Activated B cell treated with CpG ODN at 0.5 μM for 24 hours (primary cell): ENCODE measurements around the gene H6PD. TPM values are rescaled to one million over a fixed set of nuclear protein-coding genes. Genes with fewer than 3 reads are reported as not detected.

Source experiments
- ATAC-seq: fragments of 200-7000 bp; cut with Tn5 transposase; one replicate; pipeline ENCODE4 v1.10.0; 2021; ENCODE audit warnings: low read depth, mild to moderate bottlenecking, moderate library complexity
- CTCF ChIA-PET: fragments of 350-600 bp; sonication (Branson Sonifier 250); formaldehyde crosslinking; loops from one replicate; lab custom pipeline; 2021; ENCODE audit warnings: antibody characterized with exemption; lab: Charles Lee
- POLR2A ChIA-PET: fragments of 350-600 bp; sonication (Branson Sonifier 250); formaldehyde crosslinking; loops from one replicate; lab custom pipeline; 2021; ENCODE audit warnings: antibody characterized with exemption; lab: Charles Lee
- DNase-seq: peaks from one replicate; pipeline ENCODE4 v3.0.0; 2022
- H3K27ac Mint-ChIP-seq: one replicate; pipeline ENCODE4 v1.8.0; 2020; ENCODE audit warnings: mixed read lengths
- H3K27me3 Mint-ChIP-seq: one replicate; pipeline ENCODE4 v1.8.0; 2021; ENCODE audit warnings: mixed read lengths
- H3K36me3 Mint-ChIP-seq: one replicate; pipeline ENCODE4 v1.8.0; 2021; ENCODE audit warnings: low read depth, mixed read lengths
- H3K4me1 Mint-ChIP-seq: one replicate; pipeline ENCODE4 v1.8.0; 2021; ENCODE audit warnings: mixed read lengths
- H3K4me3 Mint-ChIP-seq: one replicate; pipeline ENCODE4 v1.8.0; 2020; ENCODE audit warnings: mild to moderate bottlenecking, mixed read lengths
- H3K9me3 Mint-ChIP-seq: one replicate; pipeline ENCODE4 v1.8.0; 2020; ENCODE audit warnings: mixed read lengths
- intact Hi-C: fragments of 100-400 bp; cut with micrococcal nuclease; formaldehyde crosslinking; loops from one replicate; pipeline ENCODE4 v1.15.1; 2024
- total RNA-seq: library from RNA; stranded (reverse); gene quantifications from 2 replicates; pipeline ENCODE4 v1.2.3, GENCODE V29; 2022
- TF ChIP-seq, protein P1 (sequence below): fragments of 200-600 bp; IDR thresholded peaks from one replicate; pipeline ENCODE4 v1.8.0; 2022; ENCODE audit warnings: antibody characterized with exemption, mild to moderate bottlenecking

H6PD gene
- total RNA-seq, 1 donor from 2014 or later: 21.9 TPM

GRCh38 chr1:9233942-9234222, 692 bp upstream of the H6PD start:
- H3K4me3 Mint-ChIP-seq: peak overlapping the region; percentile 92
- ChIA-PET CTCF (interaction anchor here (1.3 to 1.7 kb wide), 6 partner anchors 11 to 258 kb away, joined by 3 to 8 read pairs (median 4); no protein-coding TSS in a partner anchor), POLR2A (interaction anchor here (0.6 to 2.6 kb wide), 6 partner anchors 11 to 1197 kb away, joined by 3 to 12 read pairs (median 4); partner anchors contain the start of genes CENPS and GPR157)
- peak overlapping the region; percentile 94 for H3K27ac Mint-ChIP-seq
- no peaks in the 10 kb centered on the region for H3K27me3 Mint-ChIP-seq
- DNase-seq: no peak
- no peak for ATAC-seq
- H3K9me3 Mint-ChIP-seq: no peaks in the 10 kb centered on the region
- peaks cover 2% of the 10 kb centered on the region for H3K36me3 Mint-ChIP-seq
- intact Hi-C loops: loop anchor here (1.0 kb wide), 2 partner anchors 105 to 195 kb away; partner anchors contain the start of gene GPR157
- TF ChIP-seq, protein P1, sequence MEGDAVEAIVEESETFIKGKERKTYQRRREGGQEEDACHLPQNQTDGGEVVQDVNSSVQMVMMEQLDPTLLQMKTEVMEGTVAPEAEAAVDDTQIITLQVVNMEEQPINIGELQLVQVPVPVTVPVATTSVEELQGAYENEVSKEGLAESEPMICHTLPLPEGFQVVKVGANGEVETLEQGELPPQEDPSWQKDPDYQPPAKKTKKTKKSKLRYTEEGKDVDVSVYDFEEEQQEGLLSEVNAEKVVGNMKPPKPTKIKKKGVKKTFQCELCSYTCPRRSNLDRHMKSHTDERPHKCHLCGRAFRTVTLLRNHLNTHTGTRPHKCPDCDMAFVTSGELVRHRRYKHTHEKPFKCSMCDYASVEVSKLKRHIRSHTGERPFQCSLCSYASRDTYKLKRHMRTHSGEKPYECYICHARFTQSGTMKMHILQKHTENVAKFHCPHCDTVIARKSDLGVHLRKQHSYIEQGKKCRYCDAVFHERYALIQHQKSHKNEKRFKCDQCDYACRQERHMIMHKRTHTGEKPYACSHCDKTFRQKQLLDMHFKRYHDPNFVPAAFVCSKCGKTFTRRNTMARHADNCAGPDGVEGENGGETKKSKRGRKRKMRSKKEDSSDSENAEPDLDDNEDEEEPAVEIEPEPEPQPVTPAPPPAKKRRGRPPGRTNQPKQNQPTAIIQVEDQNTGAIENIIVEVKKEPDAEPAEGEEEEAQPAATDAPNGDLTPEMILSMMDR: no peak
- peaks cover 29% of the 10 kb centered on the region for H3K4me1 Mint-ChIP-seq

- TF ChIP-seq, protein P1: no peak
- intact Hi-C loops: loop anchor here (1.0 kb wide), 1 partner anchor 304 kb away; the partner anchor contains the start of gene SLC25A33
- peaks cover 4% of the 10 kb centered on the region for H3K36me3 Mint-ChIP-seq
- no peaks in the 10 kb centered on the region for H3K9me3 Mint-ChIP-seq
- H3K27ac Mint-ChIP-seq: peak overlapping the region; percentile 90
- DNase-seq (no peak), ATAC-seq (no peak)
- POLR2A ChIA-PET: interaction anchor here (0.5 to 2.6 kb wide), 11 partner anchors 10 to 357 kb away, joined by 3 to 12 read pairs (median 4); partner anchors contain the start of genes ENO1 and GPR157
- CTCF ChIA-PET: interaction anchor here (0.5 to 1.7 kb wide), 9 partner anchors 10 to 631 kb away, joined by 3 to 8 read pairs (median 4); no protein-coding TSS in a partner anchor
- H3K4me1 Mint-ChIP-seq: peaks cover 40% of the 10 kb centered on the region
- no peaks in the 10 kb centered on the region for H3K27me3 Mint-ChIP-seq
- H3K4me3 Mint-ChIP-seq: peak overlapping the region; percentile 87
These were observed 504 bp downstream of the H6PD start for GRCh38 chr1:9235096-9235459.

GRCh38 chr1:9235560-9235959, 986 bp downstream of the H6PD start:
- H3K36me3 Mint-ChIP-seq: peaks cover 8% of the 10 kb centered on the region
- H3K27me3 Mint-ChIP-seq: no peaks in the 10 kb centered on the region
- TF ChIP-seq, protein P1: no peak
- DNase-seq: no peak
- peaks cover 45% of the 10 kb centered on the region for H3K4me1 Mint-ChIP-seq
- peak overlapping the region; percentile 87 for H3K4me3 Mint-ChIP-seq
- no peaks in the 10 kb centered on the region for H3K9me3 Mint-ChIP-seq
- intact Hi-C loops: loop anchor here (1.0 kb wide), 1 partner anchor 304 kb away; the partner anchor contains the start of gene SLC25A33
- ChIA-PET CTCF (interaction anchor here (1.6 kb wide), 1 partner anchor 256 kb away, joined by 6 read pairs; no protein-coding TSS in a partner anchor), POLR2A (interaction anchor here (0.5 to 2.6 kb wide), 8 partner anchors 9 to 681 kb away, joined by 3 to 12 read pairs (median 4); partner anchors contain the start of genes ENO1 and GPR157)
- ATAC-seq: no peak
- H3K27ac Mint-ChIP-seq: peak overlapping the region; percentile 90

- peaks cover 46% of the 10 kb centered on the region for H3K4me1 Mint-ChIP-seq
These were observed 3.6 kb downstream of the H6PD start for GRCh38 chr1:9238134-9238533.

DNA sequence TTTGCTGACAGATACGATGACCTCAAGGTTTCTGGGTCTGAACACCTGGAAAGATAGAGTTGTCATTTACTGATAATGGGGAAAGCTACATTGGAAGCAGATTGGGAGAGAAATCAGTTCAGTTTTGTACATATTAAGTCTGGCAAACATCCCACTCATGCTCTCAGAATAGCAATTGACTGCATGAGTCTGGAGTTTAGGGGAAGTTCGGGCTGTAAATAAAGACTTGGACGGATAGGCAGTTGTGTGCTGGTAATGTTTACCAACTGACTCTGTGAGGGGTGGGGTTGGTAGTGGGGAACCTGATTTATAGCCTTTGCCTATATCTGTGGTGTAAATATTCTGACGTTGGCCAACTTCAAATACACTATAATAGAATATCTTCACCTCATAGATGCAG, 4.0 kb downstream of the H6PD start:
- H3K27me3 Mint-ChIP-seq: no peaks in the 10 kb centered on the region
- ChIA-PET POLR2A (no interaction called here), CTCF (no interaction called here)
- H3K27ac Mint-ChIP-seq: no peak overlapping the region
- peaks cover 46% of the 10 kb centered on the region for H3K4me1 Mint-ChIP-seq
- no peak overlapping the region for H3K4me3 Mint-ChIP-seq
- no peak for DNase-seq
- TF ChIP-seq, protein P1: no peak
- peaks cover 8% of the 10 kb centered on the region for H3K36me3 Mint-ChIP-seq
- no peak for ATAC-seq
- intact Hi-C loops: no loop called here
- no peaks in the 10 kb centered on the region for H3K9me3 Mint-ChIP-seq

More at GRCh38 chr1:9238134-9238533, 3.6 kb downstream of the H6PD start:
- Mint-ChIP-seq H3K4me3 (no peak overlapping the region), H3K36me3 (peaks cover 8% of the 10 kb centered on the region), H3K27ac (no peak overlapping the region), H3K27me3 (no peaks in the 10 kb centered on the region), H3K9me3 (no peaks in the 10 kb centered on the region)
- TF ChIP-seq, protein P1: no peak
- ChIA-PET CTCF (no interaction called here), POLR2A (no interaction called here)
- ATAC-seq (no peak), DNase-seq (no peak)
- intact Hi-C loops: no loop called here
